Measurements from ENCODE around the gene BNIP1.

DNA sequence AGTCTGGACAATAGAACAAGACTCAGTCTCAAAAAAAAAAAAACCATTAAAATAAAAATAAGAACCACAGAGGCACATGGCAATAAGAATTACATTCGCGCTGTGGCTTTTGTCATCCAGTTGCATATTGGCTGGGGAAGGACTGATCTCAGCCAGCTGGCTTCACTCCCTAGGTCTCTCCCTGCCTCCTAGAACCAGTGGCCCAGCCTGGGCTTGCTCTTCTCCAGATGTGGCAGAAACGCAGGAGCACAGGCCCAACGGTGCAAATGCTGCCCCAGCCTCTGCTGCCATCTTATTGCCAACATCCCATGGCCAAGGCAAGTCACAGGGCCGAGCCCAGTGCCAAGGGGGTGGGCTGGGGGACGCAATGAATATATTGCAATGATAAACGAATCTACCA, 53.7 kb downstream of the BNIP1 start:
- TF ChIP-seq, protein P1, sequence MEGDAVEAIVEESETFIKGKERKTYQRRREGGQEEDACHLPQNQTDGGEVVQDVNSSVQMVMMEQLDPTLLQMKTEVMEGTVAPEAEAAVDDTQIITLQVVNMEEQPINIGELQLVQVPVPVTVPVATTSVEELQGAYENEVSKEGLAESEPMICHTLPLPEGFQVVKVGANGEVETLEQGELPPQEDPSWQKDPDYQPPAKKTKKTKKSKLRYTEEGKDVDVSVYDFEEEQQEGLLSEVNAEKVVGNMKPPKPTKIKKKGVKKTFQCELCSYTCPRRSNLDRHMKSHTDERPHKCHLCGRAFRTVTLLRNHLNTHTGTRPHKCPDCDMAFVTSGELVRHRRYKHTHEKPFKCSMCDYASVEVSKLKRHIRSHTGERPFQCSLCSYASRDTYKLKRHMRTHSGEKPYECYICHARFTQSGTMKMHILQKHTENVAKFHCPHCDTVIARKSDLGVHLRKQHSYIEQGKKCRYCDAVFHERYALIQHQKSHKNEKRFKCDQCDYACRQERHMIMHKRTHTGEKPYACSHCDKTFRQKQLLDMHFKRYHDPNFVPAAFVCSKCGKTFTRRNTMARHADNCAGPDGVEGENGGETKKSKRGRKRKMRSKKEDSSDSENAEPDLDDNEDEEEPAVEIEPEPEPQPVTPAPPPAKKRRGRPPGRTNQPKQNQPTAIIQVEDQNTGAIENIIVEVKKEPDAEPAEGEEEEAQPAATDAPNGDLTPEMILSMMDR (IDR thresholded peaks at IDR 0.05; ENCODE audit: low read depth, low read length, poor library complexity, severe bottlenecking) = no peak
- no peak for TF ChIP-seq EZH2phosphoT487 (IDR thresholded peaks at IDR 0.05; ENCODE audit: borderline replicate concordance, low read length)
